Spleen (tissue), 11 donors: Measurements from ENCODE around the gene ADGRV1. TPM values are rescaled to one million over a fixed set of nuclear protein-coding genes. Genes with fewer than 3 reads are reported as not detected.
A peak's percentile ranks its signal among the peaks of the same experiment; 100 is the strongest.

ENCODE experiments used
- DNase-seq: peaks from one replicate; pipeline ENCODE4 v3.0.0-alpha.2; 2020
- H3K27ac ChIP-seq, 8 donors: fragments of 200-600 bp; sonication (generic) in 7 of 8; 1 replicate in 4 of 8; 2 replicates in 4 of 8; pipeline versions ENCODE4 v1.5.0 to v1.8.0; 2016 to 2021; ENCODE audit warnings: inconsistent platforms in 4 of 8, mild to moderate bottlenecking in 4 of 8, moderate library complexity in 1 of 8
- H3K27me3 ChIP-seq, 7 donors: fragments of 200-600 bp; sonication (generic) in 6 of 7; replicated peaks in 1 of 7; 1 replicate in 4 of 7; 2 replicates in 3 of 7; pipeline versions ENCODE4 v1.5.0 to v1.8.0; 2016 to 2021; ENCODE audit warnings: inconsistent platforms in 3 of 7, mild to moderate bottlenecking in 1 of 7
- H3K36me3 ChIP-seq, 6 donors: fragments of 200-600 bp; sonication (generic) in 5 of 6; 1 replicate in 4 of 6; 2 replicates in 2 of 6; pipeline versions ENCODE4 v1.5.0 to v1.8.0; 2016 to 2021; ENCODE audit warnings: inconsistent platforms in 2 of 6
- H3K4me1 ChIP-seq, 6 donors: fragments of 200-600 bp; sonication (generic) in 5 of 6; 1 replicate in 3 of 6; 2 replicates in 3 of 6; pipeline versions ENCODE4 v1.5.0 to v1.8.0; 2016 to 2021; ENCODE audit warnings: inconsistent platforms in 3 of 6
- H3K4me3 ChIP-seq, 8 donors: fragments of 200-600 bp; sonication (generic) in 7 of 8; 1 replicate in 4 of 8; 2 replicates in 4 of 8; pipeline versions ENCODE4 v1.5.0 to v1.8.0; 2016 to 2021; ENCODE audit warnings: inconsistent platforms in 4 of 8, mild to moderate bottlenecking in 4 of 8, moderate library complexity in 2 of 8
- H3K9me3 ChIP-seq, 8 donors: fragments of 200-600 bp; sonication (generic) in 7 of 8; 1 replicate in 4 of 8; 2 replicates in 4 of 8; pipeline versions ENCODE4 v1.5.0 to v1.8.0; 2016 to 2021; ENCODE audit warnings: inconsistent platforms in 4 of 8
- POLR2A ChIP-seq, 3 donors: fragments of 450-650 bp; IDR thresholded peaks; one replicate each; pipeline ENCODE4 v1.5.1; 2017; ENCODE audit warnings: antibody characterized with exemption in 3 of 3, mild to moderate bottlenecking in 1 of 3
- POLR2AphosphoS5 ChIP-seq, 3 donors: sonication (generic); formaldehyde crosslinking; IDR thresholded peaks; one replicate each; pipeline ENCODE4 v1.5.1; 2017; ENCODE audit warnings: antibody characterized with exemption in 3 of 3
- WGBS, 5 donors: extraction: QIAGEN DNeasy Blood & Tissue Kit in 3 of 5; methylation state at CpG; one replicate each; pipeline versions ENCODE4 v1.1.5 to v1.1.7; 2013 to 2018; 5-methylcytosine and 5-hydroxymethylcytosine counted together
- intact Hi-C: fragments of 100-400 bp; cut with DNase I; formaldehyde crosslinking; loops from one replicate; pipeline ENCODE4 v1.15.0; 2023; ENCODE audit warnings: low total_unique reads
- polyA plus RNA-seq, 3 donors: library from polyadenylated mRNA; stranded (reverse); fragments of 200-250 nt; gene quantifications; one replicate each; pipeline ENCODE4 v1.2.1, GENCODE V29; 2013
- total RNA-seq, 7 donors: library from RNA; depleted of rRNA in 3 of 7; stranded (reverse); fragments of >200 nt in 3 of 7; fragmentation: NEBNext Ultra II Directional in 4 of 7; extraction: Animal tissue kit (Norgen Biotek cat#: 25700) in 4 of 7; gene quantifications; one replicate each; pipeline versions ENCODE4 v1.1.0 to v1.2.1, GENCODE V29; 2016 to 2021
- TF ChIP-seq, protein P1 (sequence below), 11 experiments: fragments of 200-600 bp in 7 of 11; fragments of 450-650 bp in 4 of 11; sonication (generic) in 4 of 11; IDR thresholded peaks in 8 of 11; conservative IDR thresholded peaks in 3 of 11; 1 replicate in 7 of 11; 2 replicates in 4 of 11; pipeline versions ENCODE4 v1.4.0 to v1.8.0; 2016 to 2021; ENCODE audit warnings: antibody characterized with exemption in 11 of 11, inconsistent platforms in 4 of 11, mild to moderate bottlenecking in 1 of 11
- donor health status: healthy with polysubstance abuse.
- donor health status: DM: no; HTN: no; CAD: no; lungs with moderate emphysema.
- donor health status: DM: no; HTN: no; CAD: no.
- donor health status: Bipolar disorder and iron deficiency.
- donor health status: healthy.
- donor health status: DM: no; HTN: no; CAD: no.
- donor health status: DM: yes; HTN: yes; CAD: no.

The ADGRV1 gene
- total and polyA plus RNA-seq, 10 donors: 0.08 to 0.69 (median 0.28) TPM; not detected in 3

- H3K36me3 ChIP-seq: no peaks in the 10 kb centered on the region
- H3K4me3 ChIP-seq: no peak overlapping the region
- no peak for TF ChIP-seq POLR2A (IDR thresholded peaks at IDR 0.05)
- TF ChIP-seq, protein P1, sequence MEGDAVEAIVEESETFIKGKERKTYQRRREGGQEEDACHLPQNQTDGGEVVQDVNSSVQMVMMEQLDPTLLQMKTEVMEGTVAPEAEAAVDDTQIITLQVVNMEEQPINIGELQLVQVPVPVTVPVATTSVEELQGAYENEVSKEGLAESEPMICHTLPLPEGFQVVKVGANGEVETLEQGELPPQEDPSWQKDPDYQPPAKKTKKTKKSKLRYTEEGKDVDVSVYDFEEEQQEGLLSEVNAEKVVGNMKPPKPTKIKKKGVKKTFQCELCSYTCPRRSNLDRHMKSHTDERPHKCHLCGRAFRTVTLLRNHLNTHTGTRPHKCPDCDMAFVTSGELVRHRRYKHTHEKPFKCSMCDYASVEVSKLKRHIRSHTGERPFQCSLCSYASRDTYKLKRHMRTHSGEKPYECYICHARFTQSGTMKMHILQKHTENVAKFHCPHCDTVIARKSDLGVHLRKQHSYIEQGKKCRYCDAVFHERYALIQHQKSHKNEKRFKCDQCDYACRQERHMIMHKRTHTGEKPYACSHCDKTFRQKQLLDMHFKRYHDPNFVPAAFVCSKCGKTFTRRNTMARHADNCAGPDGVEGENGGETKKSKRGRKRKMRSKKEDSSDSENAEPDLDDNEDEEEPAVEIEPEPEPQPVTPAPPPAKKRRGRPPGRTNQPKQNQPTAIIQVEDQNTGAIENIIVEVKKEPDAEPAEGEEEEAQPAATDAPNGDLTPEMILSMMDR (IDR thresholded peaks at IDR 0.05 in 8 of 11, conservative IDR thresholded peaks at IDR 0.05 in 3 of 11): no peak
- TF ChIP-seq POLR2AphosphoS5 (IDR thresholded peaks at IDR 0.05): no peak
- H3K9me3 ChIP-seq: no peaks in the 10 kb centered on the region
- peaks cover 0 to 21% (median 14%) of the 10 kb centered on the region in 6 donors for H3K4me1 ChIP-seq
- no peaks in the 10 kb centered on the region for H3K27me3 ChIP-seq
- intact Hi-C loops: no loop called here
- H3K27ac ChIP-seq: no peak overlapping the region
- DNase-seq: no peak
These were observed 560.2 kb downstream of the ADGRV1 start for GRCh38 chr5:91118796-91119195.

GRCh38 chr5:91119217-91119616 is 560.6 kb downstream of the ADGRV1 start:
- H3K27ac ChIP-seq: no peak overlapping the region
- TF ChIP-seq POLR2A (IDR thresholded peaks at IDR 0.05): no peak
- TF ChIP-seq POLR2AphosphoS5 (IDR thresholded peaks at IDR 0.05): no peak
- TF ChIP-seq, protein P1 (IDR thresholded peaks at IDR 0.05 in 8 of 11, conservative IDR thresholded peaks at IDR 0.05 in 3 of 11): no peak
- H3K4me1 ChIP-seq: peaks cover 0 to 24% (median 13%) of the 10 kb centered on the region in 6 donors
- WGBS, 5 donors: 88 to 97% (median 93%) methylated on average over 4 of the region's 4 CpGs
- H3K4me3 ChIP-seq: no peak overlapping the region
- no peak for DNase-seq
- H3K27me3 ChIP-seq: no peaks in the 10 kb centered on the region
- intact Hi-C loops: no loop called here
- H3K36me3 ChIP-seq: no peaks in the 10 kb centered on the region
- H3K9me3 ChIP-seq: no peaks in the 10 kb centered on the region

GRCh38 chr5:91119981-91120850 is 561.6 kb downstream of the ADGRV1 start:
- H3K4me1 ChIP-seq: peaks cover 0 to 22% (median 8%) of the 10 kb centered on the region in 6 donors
- H3K9me3 ChIP-seq: no peaks in the 10 kb centered on the region
- TF ChIP-seq POLR2A (IDR thresholded peaks at IDR 0.05) (no peak), POLR2AphosphoS5 (IDR thresholded peaks at IDR 0.05) (no peak)
- TF ChIP-seq, protein P1 (IDR thresholded peaks at IDR 0.05 in 8 of 11, conservative IDR thresholded peaks at IDR 0.05 in 3 of 11): no peak
- no peaks in the 10 kb centered on the region for H3K27me3 ChIP-seq
- H3K27ac ChIP-seq: peak overlapping the region in 1 of 8 donors; percentile 3
- intact Hi-C loops: no loop called here
- no peak for DNase-seq
- no peaks in the 10 kb centered on the region for H3K36me3 ChIP-seq
- H3K4me3 ChIP-seq: no peak overlapping the region
- WGBS, 5 donors: 76 to 93% (median 89%) methylated on average over 6 of the region's 6 CpGs

- TF ChIP-seq POLR2A (IDR thresholded peaks at IDR 0.05) (no peak), POLR2AphosphoS5 (IDR thresholded peaks at IDR 0.05) (no peak)
- TF ChIP-seq, protein P1 (IDR thresholded peaks at IDR 0.05 in 8 of 11, conservative IDR thresholded peaks at IDR 0.05 in 3 of 11): no peak
- Histone ChIP-seq H3K27me3 (no peaks in the 10 kb centered on the region), H3K4me3 (no peak overlapping the region), H3K36me3 (no peaks in the 10 kb centered on the region), H3K9me3 (no peaks in the 10 kb centered on the region), H3K4me1 (peaks cover 0 to 22% (median 8%) of the 10 kb centered on the region in 6 donors), H3K27ac (no peak overlapping the region)
- intact Hi-C loops: no loop called here
- 80 to 92% (median 84%) methylated on average over 7 of the region's 7 CpGs for WGBS, 5 donors
- no peak for DNase-seq
These were observed 562.9 kb downstream of the ADGRV1 start for GRCh38 chr5:91121347-91121993.
